ENCODE results near the gene AGPS.

DNA sequence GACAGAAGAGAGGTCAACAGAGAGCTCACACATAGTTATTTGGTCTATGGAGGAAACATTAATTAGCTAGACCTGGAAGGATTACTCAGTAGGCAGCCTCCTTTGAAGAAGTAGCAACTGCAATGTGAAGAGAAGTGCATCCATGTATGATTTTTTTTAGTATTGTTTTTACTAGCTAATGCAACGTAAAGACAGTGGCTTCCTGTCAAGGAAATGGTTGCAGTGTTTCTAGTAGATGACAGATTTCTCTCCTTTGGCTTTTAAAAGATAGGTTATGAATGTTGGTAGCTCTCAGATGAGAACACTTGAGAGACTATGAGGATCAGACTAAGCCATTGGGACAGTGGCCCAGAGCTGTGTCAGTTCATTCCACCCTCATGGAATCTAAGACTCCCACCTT, 175.8 kb downstream of the AGPS start:
- TF ChIP-seq CTCF (IDR thresholded peaks at IDR 0.05) (no peak), ZFX (IDR thresholded peaks at IDR 0.05; ENCODE audit: borderline replicate concordance) (no peak)

Measured in 22Rv1 (cell line).